ENCODE measurements around the gene GADL1. TPM values are rescaled to one million over a fixed set of nuclear protein-coding genes. Genes with fewer than 3 reads are reported as not detected.

GADL1 gene
- polyA plus RNA-seq, 3 donors from 2014 or later: not detected

DNA sequence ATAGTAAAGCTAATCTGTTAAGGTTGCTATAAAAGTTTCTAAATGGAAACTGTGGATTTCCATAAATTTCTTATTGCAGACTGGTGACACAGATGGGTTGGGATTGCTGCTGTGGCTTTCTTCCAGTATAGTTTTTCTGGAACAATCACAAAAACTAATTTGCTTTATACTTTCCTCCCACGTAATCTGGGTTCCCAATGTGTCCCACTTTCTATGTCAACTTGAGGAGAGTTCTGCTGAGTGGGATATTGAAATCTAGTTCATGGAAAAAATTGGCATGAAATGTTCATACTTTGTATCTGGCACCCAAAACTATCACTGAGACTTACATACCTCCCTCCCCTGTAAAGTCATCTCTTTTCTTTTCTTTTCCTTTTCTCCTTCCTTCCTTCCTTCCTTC is 161.3 kb downstream of the GADL1 start:
- H3K4me1 Mint-ChIP-seq: peaks cover 29 to 52% of the 10 kb centered on the region in 2 donors
- no peak for DNase-seq
- H3K9me3 Mint-ChIP-seq: no peaks in the 10 kb centered on the region
- H3K27ac Mint-ChIP-seq: no peak overlapping the region
- peaks cover 0 to 2% (median 0%) of the 10 kb centered on the region in 3 donors for H3K27me3 Mint-ChIP-seq (ENCODE audit: low read depth in 3 of 3)
- H3K4me3 Mint-ChIP-seq: no peak overlapping the region
- no peaks in the 10 kb centered on the region for H3K36me3 Mint-ChIP-seq

DNA sequence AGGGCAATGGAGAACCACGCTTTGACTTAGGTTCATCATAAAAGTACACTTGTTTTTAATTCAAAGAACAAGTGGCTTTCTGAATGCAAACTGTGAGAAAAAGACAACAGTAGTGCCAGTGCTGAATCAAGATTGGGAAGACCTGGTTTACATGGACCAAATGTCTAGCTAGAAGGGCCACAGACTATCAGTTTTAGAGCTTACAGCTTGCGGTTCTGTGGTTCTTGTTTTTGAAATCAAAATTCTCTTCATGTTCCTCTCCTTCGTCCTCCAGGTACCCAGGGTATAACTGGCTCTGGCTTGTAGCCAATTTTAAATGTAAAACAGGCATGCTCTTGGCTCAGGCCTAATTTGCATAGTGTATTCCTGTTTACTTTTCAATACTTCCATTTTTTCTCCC is 163.5 kb downstream of the GADL1 start:
- Mint-ChIP-seq H3K36me3 (no peaks in the 10 kb centered on the region), H3K4me3 (no peak overlapping the region), H3K4me1 (peaks cover 29 to 51% of the 10 kb centered on the region in 2 donors), H3K27me3 (ENCODE audit: low read depth in 3 of 3) (no peaks in the 10 kb centered on the region), H3K27ac (no peak overlapping the region), H3K9me3 (no peaks in the 10 kb centered on the region)
- DNase-seq: no peak

DNA sequence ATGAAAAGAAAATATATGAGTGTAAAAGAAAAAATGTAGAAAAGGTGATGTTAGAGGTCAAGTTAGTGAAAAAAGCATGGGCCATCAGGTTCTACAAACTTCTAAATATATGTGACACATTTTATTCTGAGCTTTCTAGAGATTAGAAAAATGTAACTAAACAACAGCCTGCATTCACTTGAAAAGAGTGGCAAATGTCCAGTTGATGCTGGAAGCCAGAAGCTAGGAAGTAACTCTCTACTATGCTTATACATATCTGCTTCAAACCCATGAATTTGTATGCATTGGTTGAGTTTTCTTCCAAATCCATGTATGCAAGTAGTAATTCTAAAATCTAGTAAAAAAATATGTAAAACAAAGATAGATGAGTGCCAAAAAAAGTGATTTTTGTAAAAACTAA is 164.5 kb downstream of the GADL1 start:
- Mint-ChIP-seq H3K36me3 (peaks cover 0 to 5% (median 5%) of the 10 kb centered on the region in 3 donors), H3K27me3 (ENCODE audit: low read depth in 3 of 3) (peaks cover 0 to 3% (median 0%) of the 10 kb centered on the region in 3 donors), H3K9me3 (no peaks in the 10 kb centered on the region), H3K27ac (no peak overlapping the region), H3K4me3 (peak overlapping the region in 4 of 5 donors; percentile 28 to 75 (median 45)), H3K4me1 (peaks cover 29 to 49% of the 10 kb centered on the region in 2 donors)
- no peak for DNase-seq

DNA sequence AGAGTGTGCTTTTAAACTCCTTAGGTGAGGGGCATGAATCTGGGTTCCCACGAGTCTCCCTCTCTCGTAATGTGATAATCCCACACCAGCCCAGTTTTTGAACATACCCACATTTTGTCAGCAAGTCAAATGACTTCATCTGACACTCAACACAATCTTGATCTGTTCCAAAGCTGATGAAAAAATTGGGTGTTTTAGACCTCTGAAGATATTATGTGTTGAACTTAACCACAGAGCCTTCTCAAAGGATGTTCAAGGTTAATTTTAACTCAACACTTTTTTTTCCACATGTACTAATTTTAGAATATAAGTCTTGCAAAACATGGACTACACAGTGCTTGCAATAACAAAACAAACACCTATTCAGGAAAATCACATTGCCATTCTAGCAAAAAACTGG is 164.9 kb downstream of the GADL1 start:
- H3K9me3 Mint-ChIP-seq: no peaks in the 10 kb centered on the region
- H3K4me1 Mint-ChIP-seq: peaks cover 25 to 44% of the 10 kb centered on the region in 2 donors
- peak; percentile 5 to 28 (median 11) for DNase-seq
- peaks cover 0 to 5% (median 5%) of the 10 kb centered on the region in 3 donors for H3K36me3 Mint-ChIP-seq
- H3K27me3 Mint-ChIP-seq (ENCODE audit: low read depth in 3 of 3): peaks cover 0 to 3% (median 0%) of the 10 kb centered on the region in 3 donors
- peak overlapping the region; percentile 4 to 75 (median 36) for H3K4me3 Mint-ChIP-seq
- peak overlapping the region in 3 of 6 donors; percentile 8 to 39 (median 24) for H3K27ac Mint-ChIP-seq

DNA sequence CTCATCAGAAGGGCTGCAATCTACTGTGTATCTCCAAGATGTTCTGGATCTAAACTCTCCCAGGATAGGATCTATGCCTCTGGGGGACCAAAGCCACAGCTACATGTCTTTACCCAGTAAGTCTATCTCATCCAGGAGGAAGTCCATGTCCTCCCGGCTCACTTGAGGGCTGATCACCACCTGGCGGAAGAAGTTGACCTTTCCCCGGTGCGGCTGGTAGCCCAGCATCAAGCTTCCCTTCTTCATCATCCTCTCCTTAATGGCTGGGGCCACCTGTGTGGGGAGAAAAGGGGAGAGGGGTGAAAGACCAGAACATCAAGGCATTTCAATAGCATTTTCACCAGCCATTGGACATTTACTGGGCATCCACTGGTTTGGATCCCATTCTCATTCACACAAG is 166.3 kb downstream of the GADL1 start:
- H3K4me3 Mint-ChIP-seq: no peak overlapping the region
- H3K27ac Mint-ChIP-seq: no peak overlapping the region
- peaks cover 17 to 31% of the 10 kb centered on the region in 2 donors for H3K4me1 Mint-ChIP-seq
- H3K27me3 Mint-ChIP-seq (ENCODE audit: low read depth in 3 of 3): peaks cover 0 to 3% (median 2%) of the 10 kb centered on the region in 3 donors
- DNase-seq: no peak
- H3K9me3 Mint-ChIP-seq: no peaks in the 10 kb centered on the region
- H3K36me3 Mint-ChIP-seq: peaks cover 0 to 5% (median 5%) of the 10 kb centered on the region in 3 donors

DNA sequence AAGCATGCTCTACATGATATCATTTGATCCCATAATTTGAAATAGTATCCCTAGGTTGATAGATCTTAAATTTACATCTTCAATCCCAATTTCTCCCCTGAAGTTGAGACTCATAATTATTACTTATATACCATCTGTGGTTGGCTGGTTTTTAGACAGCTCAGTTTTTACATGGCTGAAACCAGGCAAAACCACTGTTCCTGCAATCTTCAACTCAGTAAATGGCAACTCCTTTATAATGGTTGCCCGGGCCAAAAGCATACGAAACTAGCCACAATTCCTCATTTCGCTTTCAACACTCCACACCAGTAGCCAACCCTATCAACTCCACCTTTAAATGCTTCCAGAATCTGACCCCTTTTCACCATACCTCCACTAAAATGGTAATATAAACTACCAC is 169.6 kb downstream of the GADL1 start:
- Mint-ChIP-seq H3K27ac (no peak overlapping the region), H3K4me1 (peaks cover 12 to 15% of the 10 kb centered on the region in 2 donors), H3K27me3 (ENCODE audit: low read depth in 3 of 3) (peaks cover 1 to 6% (median 2%) of the 10 kb centered on the region in 3 donors), H3K4me3 (no peak overlapping the region), H3K36me3 (peaks cover 0 to 5% (median 5%) of the 10 kb centered on the region in 3 donors), H3K9me3 (no peaks in the 10 kb centered on the region)
- DNase-seq: no peak

DNA sequence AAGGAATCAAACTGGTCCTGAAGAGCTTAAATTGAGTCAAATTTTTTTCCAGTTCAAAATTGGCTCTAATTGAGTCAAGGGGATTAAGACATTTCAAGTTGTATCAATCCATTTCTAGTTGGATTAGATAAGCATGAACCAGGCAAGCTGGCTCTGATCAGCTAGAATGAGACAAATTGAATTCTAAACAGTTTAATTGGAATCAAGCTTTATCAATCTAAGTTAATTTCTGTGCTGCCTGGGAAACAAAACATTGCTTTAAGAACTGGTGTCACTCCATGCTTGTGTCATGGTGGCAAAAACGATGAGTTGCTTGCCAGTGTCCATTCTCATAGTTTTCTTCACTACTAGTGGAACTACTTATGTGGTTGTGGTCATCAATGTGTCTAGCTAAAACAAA is 171.2 kb downstream of the GADL1 start:
- no peak for DNase-seq
- Mint-ChIP-seq H3K36me3 (peaks cover 0 to 5% (median 5%) of the 10 kb centered on the region in 3 donors), H3K9me3 (no peaks in the 10 kb centered on the region), H3K27me3 (ENCODE audit: low read depth in 3 of 3) (peaks cover 2 to 8% (median 6%) of the 10 kb centered on the region in 3 donors), H3K4me1 (no peaks in the 10 kb centered on the region), H3K4me3 (no peak overlapping the region), H3K27ac (no peak overlapping the region)

DNA sequence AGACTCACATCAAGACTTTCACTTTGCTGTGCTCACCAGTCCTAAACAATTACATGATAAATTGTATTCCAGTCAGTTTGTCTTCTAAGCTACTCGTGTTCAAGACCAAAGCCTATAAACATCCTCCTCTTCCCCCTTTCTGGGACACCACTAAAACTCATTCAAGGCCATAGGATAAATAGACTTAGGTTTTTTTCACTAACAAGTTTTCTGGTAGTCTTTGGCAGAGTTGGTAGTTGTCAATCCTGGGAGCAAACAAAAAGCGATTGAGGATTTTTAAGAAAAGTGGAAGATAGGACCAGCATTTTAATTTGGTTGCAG is 173.2 kb downstream of the GADL1 start:
- no peak for DNase-seq
- Mint-ChIP-seq H3K4me1 (no peaks in the 10 kb centered on the region), H3K27me3 (ENCODE audit: low read depth in 3 of 3) (peaks cover 2 to 9% (median 6%) of the 10 kb centered on the region in 3 donors), H3K9me3 (no peaks in the 10 kb centered on the region), H3K36me3 (peaks cover 0 to 5% (median 5%) of the 10 kb centered on the region in 3 donors), H3K4me3 (no peak overlapping the region), H3K27ac (no peak overlapping the region)

DNA sequence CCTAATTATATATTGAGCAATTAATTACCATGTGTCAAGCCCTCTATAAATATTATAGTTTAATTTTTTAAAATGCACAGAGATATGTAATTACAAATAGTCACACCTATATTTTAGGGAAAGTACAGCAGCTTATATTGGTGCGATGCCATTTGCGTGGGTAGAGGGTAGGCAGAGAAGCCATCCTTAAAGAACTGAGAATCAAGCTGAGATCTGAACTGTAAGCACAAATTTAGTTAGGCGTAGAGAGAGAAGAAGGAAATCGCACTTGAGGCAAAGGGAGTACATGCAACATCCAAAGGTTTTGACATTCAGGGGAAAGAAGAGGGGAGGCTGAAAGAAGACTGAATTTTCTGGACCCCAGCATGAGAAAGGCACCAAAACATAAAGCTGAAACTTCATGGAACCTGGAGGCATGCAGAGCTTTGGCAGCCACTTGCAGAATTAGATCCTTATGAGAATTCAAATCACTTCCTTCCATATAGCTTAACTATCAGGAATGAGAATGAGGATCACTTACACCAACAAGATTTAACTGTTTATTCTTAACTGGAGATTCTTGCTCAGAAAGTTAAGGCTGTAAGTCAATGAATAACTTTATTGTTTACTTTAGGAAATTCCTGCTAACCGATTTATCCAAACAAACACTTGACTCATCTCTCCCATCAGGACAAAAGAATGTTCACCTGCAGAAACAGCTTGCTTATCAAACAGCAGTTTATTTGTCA is 173.7 kb downstream of the GADL1 start:
- H3K4me3 Mint-ChIP-seq: no peak overlapping the region
- H3K27me3 Mint-ChIP-seq (ENCODE audit: low read depth in 3 of 3): peaks cover 2 to 9% (median 6%) of the 10 kb centered on the region in 3 donors
- no peaks in the 10 kb centered on the region for H3K9me3 Mint-ChIP-seq
- DNase-seq: no peak
- H3K36me3 Mint-ChIP-seq: peaks cover 0 to 5% (median 5%) of the 10 kb centered on the region in 3 donors
- H3K27ac Mint-ChIP-seq: no peak overlapping the region
- H3K4me1 Mint-ChIP-seq: no peaks in the 10 kb centered on the region

DNA sequence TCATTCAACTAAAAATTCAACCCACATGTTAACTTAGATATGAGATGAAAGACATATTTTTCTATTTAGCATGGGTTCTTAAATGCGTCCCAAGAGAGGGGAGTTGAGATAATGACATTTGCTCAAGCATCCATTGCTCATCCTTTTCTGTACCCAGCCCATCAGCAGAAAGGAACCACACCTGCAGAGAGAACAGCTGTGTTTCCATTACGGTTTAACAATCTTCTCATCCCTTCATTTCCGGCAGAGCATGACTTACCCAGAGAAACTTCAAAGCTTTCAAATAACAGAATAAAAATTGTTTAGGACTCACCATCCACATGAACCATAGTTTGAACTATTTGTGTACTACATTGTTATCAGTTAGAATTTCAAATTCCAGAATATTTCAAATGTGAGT is 174.9 kb downstream of the GADL1 start:
- H3K9me3 Mint-ChIP-seq: no peaks in the 10 kb centered on the region
- no peaks in the 10 kb centered on the region for H3K4me1 Mint-ChIP-seq
- H3K4me3 Mint-ChIP-seq: no peak overlapping the region
- H3K27me3 Mint-ChIP-seq (ENCODE audit: low read depth in 3 of 3): peaks cover 2 to 9% (median 3%) of the 10 kb centered on the region in 3 donors
- H3K36me3 Mint-ChIP-seq: peaks cover 0 to 7% (median 0%) of the 10 kb centered on the region in 3 donors
- no peak for DNase-seq
- H3K27ac Mint-ChIP-seq: no peak overlapping the region

DNA sequence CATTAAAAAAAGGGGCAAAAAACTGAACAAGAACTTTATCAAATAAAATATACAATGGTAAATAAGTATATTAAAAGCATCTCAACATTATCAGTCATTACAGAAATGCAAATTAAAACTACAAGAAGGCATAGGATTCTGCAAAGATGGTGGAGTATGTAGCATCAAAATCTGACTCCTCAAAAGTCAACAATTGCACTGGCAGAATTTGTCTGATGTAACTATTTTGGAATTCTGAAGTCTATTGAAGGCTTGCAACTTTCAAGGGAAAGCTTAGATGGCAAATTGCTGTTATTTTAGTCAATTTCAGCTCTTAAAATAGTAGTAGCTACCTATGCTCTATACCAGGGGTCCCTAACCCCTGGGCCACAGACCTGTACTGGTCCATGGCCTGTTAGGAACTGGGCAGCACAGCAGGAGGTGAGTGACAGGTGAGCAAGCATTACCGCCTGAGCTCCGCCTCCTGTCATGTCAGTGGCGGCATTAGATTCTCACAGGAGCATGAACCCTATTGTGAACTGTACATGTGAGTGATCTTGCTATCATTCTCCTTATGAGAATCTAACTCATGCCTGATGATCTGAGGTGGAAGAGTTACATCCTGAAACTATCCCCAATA is 180.5 kb downstream of the GADL1 start:
- H3K27ac Mint-ChIP-seq: no peak overlapping the region
- no peak for DNase-seq
- H3K9me3 Mint-ChIP-seq: no peaks in the 10 kb centered on the region
- H3K4me1 Mint-ChIP-seq: peaks cover 6 to 8% of the 10 kb centered on the region in 2 donors
- no peak overlapping the region for H3K4me3 Mint-ChIP-seq
- H3K36me3 Mint-ChIP-seq: peaks cover 0 to 7% (median 0%) of the 10 kb centered on the region in 3 donors
- peaks cover 0 to 4% (median 0%) of the 10 kb centered on the region in 3 donors for H3K27me3 Mint-ChIP-seq (ENCODE audit: low read depth in 3 of 3)

DNA sequence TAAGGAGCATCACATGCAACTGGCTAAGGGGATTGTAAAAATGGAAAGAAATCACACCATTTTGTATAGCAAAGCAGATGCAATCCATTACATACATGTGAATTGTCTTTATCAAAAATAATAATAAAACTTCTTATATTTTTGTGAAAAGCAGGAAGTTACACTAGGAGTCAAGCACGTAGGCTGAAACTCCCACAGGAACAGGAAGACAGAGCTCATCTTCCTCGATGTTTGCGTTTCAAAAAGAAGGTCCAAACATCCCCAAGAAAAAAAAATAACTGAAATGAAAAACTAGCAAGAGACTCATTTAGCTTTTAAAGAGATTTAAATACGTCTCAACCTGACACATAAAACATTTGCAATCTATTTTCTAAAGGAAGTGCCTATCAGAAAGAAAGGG is 181.5 kb downstream of the GADL1 start:
- Mint-ChIP-seq H3K36me3 (peaks cover 0 to 7% (median 0%) of the 10 kb centered on the region in 3 donors), H3K9me3 (no peaks in the 10 kb centered on the region), H3K4me1 (peaks cover 10 to 15% of the 10 kb centered on the region in 2 donors), H3K27me3 (ENCODE audit: low read depth in 3 of 3) (peaks cover 0 to 1% (median 0%) of the 10 kb centered on the region in 3 donors), H3K4me3 (no peak overlapping the region), H3K27ac (no peak overlapping the region)
- no peak for DNase-seq

DNA sequence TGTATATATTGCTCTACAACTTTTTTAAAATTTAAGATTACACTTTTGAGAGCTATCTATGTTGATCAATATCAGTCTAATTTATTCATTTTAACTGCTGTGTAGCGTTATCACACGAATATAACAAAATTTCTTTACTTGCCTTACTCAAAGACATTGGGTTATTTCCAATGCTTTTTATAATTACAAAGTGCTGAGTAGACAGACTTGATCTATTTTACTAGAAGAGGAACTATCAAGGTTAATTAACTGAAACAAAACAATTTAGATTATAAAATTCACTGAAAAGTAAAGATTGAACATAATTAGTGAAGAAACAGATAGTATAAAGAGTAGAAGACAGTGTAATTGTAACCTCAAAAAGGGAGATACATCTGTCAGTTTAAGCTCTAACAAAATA is 182.6 kb downstream of the GADL1 start:
- H3K9me3 Mint-ChIP-seq: no peaks in the 10 kb centered on the region
- no peak overlapping the region for H3K27ac Mint-ChIP-seq
- no peak overlapping the region for H3K4me3 Mint-ChIP-seq

DNA sequence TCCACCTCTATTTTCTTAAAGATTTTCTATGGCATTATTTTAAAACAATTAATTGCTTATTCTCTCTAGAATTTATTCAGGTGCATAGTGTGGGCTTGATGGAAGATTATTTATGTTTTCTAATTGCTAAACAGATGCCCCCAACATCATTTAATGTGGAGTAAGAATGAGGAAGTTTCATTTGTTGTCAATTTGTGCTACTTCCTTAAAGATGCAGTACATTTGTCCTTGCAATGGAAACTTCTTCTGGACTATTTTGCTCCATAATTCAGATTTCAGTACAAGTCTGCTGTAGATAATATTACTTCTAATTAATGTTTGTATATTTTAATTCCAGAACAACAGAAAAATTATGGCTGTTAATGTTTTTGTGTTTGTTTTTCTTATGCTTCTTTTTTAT is 183.3 kb downstream of the GADL1 start:
- peaks cover 0 to 7% (median 3%) of the 10 kb centered on the region in 3 donors for H3K36me3 Mint-ChIP-seq
- no peaks in the 10 kb centered on the region for H3K27me3 Mint-ChIP-seq (ENCODE audit: low read depth in 3 of 3)
- no peak overlapping the region for H3K27ac Mint-ChIP-seq
- H3K9me3 Mint-ChIP-seq: no peaks in the 10 kb centered on the region
- no peak overlapping the region for H3K4me3 Mint-ChIP-seq
- peaks cover 10 to 15% of the 10 kb centered on the region in 2 donors for H3K4me1 Mint-ChIP-seq
- no peak for DNase-seq

More for the DNA sequence above, 182.6 kb downstream of the GADL1 start:
- Mint-ChIP-seq H3K27me3 (ENCODE audit: low read depth in 3 of 3) (peaks cover 0 to 1% (median 0%) of the 10 kb centered on the region in 3 donors), H3K36me3 (peaks cover 0 to 7% (median 3%) of the 10 kb centered on the region in 3 donors), H3K4me1 (peaks cover 10 to 15% of the 10 kb centered on the region in 2 donors)
- DNase-seq: no peak

Data from immature natural killer cell (primary cell).